Ammon's horn (tissue), 1 donor: ENCODE measurements around the gene HBQ1.
"Not testable (repeated sequence)": the region's sequence is repeated elsewhere in the genome, so short reads cannot be mapped to it uniquely, and the experiment has no call there.

ENCODE experiments used
- DNase-seq: peaks from one replicate; pipeline ENCODE4 v3.0.0-alpha.2; 2016; ENCODE audit warnings: low spot score

HBQ1 gene

DNA sequence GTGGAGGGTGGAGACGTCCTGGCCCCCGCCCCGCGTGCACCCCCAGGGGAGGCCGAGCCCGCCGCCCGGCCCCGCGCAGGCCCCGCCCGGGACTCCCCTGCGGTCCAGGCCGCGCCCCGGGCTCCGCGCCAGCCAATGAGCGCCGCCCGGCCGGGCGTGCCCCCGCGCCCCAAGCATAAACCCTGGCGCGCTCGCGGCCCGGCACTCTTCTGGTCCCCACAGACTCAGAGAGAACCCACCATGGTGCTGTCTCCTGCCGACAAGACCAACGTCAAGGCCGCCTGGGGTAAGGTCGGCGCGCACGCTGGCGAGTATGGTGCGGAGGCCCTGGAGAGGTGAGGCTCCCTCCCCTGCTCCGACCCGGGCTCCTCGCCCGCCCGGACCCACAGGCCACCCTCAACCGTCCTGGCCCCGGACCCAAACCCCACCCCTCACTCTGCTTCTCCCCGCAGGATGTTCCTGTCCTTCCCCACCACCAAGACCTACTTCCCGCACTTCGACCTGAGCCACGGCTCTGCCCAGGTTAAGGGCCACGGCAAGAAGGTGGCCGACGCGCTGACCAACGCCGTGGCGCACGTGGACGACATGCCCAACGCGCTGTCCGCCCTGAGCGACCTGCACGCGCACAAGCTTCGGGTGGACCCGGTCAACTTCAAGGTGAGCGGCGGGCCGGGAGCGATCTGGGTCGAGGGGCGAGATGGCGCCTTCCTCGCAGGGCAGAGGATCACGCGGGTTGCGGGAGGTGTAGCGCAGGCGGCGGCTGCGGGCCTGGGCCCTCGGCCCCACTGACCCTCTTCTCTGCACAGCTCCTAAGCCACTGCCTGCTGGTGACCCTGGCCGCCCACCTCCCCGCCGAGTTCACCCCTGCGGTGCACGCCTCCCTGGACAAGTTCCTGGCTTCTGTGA, 3.5 kb upstream of the HBQ1 start, which contains the start of gene HBA1:
TSS of gene HBA1 (plus strand) at position 204 of the 906 bp plus-strand sequence. CDS start at position 241, 37 bp downstream.
- not testable (repeated sequence) for DNase-seq

DNA sequence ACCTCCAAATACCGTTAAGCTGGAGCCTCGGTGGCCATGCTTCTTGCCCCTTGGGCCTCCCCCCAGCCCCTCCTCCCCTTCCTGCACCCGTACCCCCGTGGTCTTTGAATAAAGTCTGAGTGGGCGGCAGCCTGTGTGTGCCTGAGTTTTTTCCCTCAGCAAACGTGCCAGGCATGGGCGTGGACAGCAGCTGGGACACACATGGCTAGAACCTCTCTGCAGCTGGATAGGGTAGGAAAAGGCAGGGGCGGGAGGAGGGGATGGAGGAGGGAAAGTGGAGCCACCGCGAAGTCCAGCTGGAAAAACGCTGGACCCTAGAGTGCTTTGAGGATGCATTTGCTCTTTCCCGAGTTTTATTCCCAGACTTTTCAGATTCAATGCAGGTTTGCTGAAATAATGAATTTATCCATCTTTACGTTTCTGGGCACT, 2.9 kb upstream of the HBQ1 start:
- no peak for DNase-seq

DNA sequence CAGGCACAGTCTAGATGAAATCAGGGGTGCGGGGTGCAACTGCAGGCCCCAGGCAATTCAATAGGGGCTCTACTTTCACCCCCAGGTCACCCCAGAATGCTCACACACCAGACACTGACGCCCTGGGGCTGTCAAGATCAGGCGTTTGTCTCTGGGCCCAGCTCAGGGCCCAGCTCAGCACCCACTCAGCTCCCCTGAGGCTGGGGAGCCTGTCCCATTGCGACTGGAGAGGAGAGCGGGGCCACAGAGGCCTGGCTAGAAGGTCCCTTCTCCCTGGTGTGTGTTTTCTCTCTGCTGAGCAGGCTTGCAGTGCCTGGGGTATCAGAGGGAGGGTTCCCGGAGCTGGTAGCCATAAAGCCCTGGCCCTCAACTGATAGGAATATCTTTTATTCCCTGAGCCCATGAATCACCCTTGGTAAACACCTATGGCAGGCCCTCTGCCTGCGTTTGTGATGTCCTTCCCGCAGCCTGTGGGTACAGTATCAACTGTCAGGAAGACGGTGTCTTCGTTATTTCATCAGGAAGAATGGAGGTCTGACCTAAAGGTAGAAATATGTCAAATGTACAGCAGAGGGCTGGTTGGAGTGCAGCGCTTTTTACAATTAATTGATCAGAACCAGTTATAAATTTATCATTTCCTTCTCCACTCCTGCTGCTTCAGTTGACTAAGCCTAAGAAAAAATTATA, 2.1 kb upstream of the HBQ1 start:
- no peak for DNase-seq

DNA sequence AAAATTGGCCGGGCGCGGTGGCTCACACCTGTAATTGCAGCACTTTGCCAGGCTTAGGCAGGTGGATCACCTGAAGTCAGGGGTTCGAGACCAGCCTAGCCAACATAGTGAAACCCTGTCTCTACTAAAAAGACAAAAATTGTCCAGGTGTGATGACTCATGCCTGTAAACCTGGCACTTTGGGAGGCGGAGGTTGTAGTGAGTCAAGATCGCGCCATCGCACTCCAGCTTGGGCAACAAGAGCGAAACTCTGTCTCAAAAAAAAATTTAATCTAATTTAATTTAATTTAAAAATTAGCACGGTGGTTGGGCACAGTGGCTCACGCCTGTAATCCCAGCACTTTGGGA, 1.6 kb upstream of the HBQ1 start:
- no peak for DNase-seq

DNA sequence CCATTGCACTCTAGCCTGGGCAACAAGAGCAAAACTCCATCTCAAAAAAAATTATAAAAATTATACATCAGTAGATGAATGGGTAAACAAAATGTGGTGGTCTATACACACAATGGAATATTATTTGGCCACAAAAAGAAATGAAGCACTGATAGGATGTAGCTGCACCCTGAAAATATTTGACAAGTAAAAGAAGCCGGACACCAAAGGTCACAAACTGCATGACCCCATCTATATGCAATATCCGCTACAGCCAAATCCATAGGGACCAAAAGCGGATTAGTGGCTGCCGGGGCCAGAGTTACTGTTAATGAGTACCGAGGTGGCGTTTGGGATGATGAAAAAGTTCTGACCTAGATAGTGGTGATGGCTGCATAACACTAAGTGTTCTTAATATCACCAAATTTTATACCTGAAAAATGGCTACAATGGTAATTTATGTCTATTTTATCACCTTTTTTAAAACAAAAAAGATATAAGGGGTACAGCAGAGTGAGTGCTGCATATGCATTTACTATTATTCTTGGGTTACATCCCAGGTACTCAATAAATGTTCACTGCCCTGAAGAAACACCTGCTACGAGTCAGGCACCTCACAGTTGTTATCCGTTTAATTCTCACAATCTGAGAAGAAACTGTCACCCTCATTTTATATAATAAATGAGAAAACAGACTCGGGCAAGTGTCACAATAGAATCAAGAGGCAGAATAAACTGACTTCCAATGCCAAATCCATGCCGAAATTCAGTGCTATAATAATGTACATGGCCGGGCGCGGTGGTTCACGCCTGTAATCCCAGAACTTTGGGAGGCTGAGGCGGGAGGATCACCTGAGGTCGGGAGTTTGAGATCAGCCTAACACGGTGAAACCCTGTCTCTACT, 807 bp upstream of the HBQ1 start:
- no peak for DNase-seq

DNA sequence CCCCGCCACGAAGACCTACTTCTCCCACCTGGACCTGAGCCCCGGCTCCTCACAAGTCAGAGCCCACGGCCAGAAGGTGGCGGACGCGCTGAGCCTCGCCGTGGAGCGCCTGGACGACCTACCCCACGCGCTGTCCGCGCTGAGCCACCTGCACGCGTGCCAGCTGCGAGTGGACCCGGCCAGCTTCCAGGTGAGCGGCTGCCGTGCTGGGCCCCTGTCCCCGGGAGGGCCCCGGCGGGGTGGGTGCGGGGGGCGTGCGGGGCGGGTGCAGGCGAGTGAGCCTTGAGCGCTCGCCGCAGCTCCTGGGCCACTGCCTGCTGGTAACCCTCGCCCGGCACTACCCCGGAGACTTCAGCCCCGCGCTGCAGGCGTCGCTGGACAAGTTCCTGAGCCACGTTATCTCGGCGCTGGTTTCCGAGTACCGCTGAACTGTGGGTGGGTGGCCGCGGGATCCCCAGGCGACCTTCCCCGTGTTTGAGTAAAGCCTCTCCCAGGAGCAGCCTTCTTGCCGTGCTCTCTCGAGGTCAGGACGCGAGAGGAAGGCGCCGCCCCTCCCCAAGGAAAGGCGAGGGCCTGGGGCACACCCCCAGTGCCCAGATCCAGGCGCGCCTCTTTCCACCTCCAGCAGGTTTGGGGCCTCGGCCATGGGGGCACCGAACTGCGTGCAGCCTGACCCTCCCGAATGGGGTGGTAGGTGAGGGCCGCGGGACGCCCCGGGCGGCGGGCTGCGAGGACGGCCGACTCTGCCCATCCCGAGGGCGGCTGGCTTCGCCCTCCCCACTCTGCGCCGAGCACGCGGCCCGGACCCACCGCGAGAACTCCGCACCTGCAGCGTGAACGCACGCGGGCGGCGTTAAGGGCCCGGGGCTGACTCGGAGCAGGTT, 664 bp downstream of the HBQ1 start:
- peak; percentile 55 for DNase-seq

DNA sequence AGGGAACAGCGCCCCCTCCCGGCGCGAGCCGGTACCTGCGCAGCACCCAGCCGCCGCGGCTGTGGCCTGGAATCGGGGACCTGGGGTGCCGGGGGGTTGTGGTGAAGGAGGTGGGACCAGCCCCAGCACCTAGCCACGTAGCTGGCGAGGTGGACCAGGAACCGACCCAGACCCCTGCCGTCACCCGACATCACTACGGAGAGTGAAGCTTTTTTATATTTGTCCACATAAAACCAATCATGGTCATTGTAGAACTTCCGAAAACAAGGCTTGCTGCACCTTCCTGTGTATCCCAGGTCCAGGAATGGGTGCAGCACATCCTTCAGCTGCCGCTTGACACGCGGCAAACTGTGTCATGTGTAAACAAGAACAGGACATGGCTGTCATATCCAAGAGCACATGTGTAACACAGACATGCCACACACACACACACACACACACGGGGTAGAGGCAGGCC, 1.3 kb downstream of the HBQ1 start:
- DNase-seq = no peak

DNA sequence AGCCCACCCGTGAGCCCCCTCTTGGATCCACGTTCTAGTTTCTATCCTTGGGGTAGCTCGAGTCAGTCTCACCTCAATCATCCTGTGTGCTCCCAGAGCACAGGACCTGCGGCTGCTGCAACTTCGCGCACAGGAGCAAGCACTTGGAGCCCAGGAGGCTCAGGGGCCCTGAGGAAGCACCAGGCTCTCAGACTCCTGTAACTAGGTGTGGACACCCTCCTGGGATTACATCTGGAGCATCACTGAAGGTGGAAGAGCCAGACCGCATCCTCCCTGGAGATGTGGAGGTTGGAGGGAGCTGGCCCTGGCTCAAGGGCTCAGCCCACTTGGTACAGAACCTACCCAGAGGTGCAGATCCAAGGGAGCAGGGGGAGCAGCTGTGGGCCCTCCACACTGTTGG, 2.7 kb downstream of the HBQ1 start:
- DNase-seq = no peak

DNA sequence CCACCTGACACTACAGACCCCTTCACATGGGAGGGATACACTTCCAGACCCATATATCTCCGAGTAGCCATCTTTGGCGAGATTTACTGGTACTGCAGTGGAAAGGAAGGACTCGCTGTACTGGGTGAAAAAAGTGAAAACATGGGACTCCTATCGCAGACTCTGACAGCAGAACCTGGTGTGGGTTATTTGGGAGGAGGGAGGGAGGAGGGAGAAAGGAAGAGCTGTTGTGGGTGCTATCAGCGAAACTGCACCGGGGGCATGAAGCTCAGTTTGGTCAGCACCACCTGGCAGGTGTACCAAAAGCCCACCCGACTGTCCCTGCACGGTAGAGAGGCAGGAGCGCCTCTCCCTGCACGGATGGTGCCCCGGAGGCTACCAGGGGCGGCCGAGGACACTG, 5.0 kb downstream of the HBQ1 start:
- DNase-seq = no peak

DNA sequence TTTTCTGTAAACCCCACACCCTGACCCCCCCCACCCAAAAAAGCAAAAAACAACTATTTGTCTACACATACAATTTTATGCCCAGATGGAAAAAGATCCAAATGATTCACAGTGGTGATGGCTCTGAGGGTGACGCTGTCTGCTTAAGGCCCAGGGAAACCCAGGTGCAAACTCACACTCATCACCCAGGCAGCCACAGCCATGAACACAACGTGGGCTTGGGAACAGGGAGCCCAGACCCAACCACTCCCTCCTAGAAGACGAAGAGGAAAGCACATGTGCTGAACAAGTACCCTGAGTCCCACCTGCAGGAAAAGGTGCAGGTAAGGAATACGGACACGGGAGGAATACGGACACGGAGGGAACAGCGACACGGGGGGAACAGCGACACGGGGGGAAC, 5.4 kb downstream of the HBQ1 start:
- no peak for DNase-seq

DNA sequence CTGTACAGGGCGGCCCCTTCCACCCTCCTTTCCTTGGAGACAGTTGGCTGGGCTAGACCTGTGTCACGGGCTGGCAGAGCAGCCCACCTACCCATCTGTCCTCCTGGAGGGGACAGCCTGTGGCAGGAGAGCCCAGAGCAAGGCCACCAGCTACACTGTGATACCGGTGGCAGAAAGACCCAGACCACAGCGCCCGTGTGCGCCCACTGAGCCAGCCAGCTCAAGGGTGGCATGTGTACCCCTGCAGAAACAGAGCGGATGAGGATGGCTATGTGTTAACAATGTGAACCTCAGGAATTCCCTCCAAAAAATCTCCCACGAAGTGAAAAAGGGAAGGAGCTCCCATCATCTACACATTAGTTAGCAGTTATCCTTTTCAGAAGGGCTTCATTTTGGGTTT, 7.1 kb downstream of the HBQ1 start:
- no peak for DNase-seq

DNA sequence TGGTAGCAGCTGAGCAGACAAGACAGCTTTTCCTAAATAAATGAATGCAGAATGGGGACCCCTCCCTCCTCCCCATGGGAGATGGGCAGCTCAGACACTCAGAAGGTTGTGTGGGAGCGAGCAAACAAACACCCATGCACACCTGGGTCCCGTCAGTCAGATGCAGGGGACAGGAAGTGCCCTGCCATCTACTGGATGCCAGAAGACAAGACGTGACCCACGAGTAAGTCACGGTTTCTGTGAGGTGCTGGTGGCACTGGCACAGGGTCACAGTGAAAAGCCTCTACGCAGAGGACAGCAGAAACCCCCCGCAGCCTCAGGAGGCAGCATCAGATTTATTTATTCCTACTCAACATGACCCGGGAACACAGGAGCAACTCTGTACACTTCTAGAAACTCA, 8.4 kb downstream of the HBQ1 start:
- DNase-seq = no peak

DNA sequence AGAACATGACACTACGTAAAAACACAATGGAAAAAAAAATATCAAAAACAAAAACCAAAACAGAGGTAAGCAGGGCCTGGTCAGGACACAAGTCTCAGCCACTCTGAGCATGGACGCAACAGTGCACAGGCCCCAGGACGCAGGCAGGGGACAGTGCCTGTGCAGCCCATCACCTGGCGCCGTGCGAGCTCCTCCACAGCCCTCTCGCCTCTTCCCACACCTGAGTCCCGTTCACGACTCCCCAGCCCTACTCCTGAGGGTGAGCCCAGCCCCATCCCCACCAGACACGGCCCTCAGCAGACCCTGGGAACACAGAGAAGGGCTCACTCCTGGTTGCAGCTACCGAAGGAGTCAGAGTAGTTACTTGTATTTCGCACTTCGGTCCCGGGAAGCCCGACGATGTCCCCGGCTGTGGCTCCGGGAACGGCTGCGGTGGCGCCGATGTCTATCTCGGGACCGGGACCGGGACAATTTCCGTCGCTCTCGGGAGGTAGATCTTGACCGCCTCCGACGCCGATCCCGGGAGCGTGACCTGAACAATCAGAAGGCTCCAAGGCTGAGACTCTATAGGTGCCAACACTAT, 9.4 kb downstream of the HBQ1 start:
- no peak for DNase-seq

DNA sequence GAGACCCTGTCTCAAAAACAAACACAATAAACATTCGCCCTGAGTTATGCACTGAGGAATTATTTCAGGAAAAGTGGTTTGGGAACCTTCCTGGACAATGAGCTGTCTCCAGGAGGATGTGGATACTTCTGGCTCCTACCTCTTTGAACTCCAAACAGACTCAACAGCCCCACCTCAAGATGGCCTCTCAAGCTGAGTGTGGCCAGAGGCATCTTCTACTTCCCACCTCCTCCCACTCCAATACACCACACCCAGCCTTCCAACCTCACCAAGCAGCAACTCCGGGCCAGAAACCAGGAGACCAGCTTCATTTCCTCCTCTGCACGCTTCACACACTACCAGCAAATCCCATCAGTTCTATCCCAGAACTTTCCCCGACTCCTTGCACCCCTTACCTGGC, 11.6 kb downstream of the HBQ1 start:
- no peak for DNase-seq

DNA sequence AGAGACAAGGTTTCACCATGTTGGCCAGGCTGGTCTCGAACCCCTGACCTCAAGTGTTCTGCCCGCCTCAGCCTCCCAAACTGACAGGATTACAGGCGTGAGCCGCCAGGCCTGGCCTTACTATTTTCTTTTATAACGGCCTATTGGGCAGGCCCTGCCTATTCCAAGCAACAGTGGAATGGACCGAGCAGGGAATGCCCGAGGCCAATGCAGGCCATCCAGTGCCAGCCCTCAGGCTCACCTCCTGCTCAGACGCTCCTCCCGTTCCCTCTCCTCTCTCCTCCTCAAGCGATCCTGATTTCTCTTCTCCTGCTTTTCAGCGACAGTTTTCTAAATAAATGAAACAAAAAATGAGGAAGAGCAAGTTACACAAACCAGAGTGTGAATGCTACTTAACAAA, 12.4 kb downstream of the HBQ1 start:
- DNase-seq = no peak

DNA sequence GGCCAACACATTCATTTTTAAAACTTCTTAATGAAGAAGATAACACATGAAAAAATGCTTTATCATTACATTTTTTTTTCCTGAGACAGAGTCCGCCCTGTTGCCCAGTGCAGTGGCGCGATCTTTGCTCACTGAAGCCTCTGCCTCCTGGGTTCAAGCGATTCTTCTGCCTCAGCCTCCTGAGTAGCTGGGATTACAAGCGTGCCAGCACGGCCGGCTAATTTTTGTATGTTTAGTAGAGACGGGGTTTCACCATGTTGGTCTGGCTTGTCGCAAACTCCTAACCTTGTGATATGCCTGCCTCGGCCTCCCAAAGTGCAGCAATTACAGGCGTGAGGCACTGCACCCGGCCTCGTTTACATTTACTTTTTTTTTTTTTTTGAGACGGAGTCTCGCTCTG, 13.2 kb downstream of the HBQ1 start:
- DNase-seq = no peak

DNA sequence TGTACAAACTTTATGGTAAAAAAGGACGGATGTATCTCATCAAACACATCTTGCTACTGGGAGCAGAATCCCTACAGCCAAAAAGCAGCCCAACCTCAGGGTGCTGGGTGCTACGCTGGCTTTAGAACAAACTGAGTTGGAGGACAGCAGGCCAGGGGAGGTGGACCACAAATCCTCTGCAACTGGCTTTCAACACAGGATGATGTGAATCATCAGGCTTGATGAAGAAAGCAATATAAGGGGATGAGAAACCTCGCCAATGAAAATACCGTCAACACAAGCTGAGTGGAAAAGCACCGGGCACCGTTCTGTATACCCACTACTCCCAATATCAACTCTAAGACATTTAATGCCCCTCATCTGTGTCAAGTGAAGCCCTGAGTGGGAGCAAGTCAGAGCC, 14.3 kb downstream of the HBQ1 start:
- DNase-seq = no peak

DNA sequence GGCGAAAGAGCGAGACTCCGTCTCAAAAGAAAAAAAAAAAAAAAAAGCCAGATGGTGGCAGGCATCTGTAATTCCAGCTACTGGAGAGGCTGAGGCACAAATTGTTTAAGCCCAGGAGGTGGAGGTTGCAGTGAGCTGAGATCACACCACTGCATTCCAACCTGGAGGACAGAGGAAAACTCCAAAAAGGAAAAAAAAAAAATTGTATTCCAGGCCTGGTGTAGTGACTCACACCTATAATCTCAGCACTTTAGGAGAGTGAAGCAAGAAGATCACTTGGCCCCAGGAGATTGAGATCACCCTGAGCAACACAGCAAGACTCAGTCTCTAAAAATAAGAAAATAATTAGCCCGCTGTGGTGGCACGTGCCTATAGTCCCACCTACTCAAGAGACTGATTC, 20.1 kb downstream of the HBQ1 start:
- no peak for DNase-seq

DNA sequence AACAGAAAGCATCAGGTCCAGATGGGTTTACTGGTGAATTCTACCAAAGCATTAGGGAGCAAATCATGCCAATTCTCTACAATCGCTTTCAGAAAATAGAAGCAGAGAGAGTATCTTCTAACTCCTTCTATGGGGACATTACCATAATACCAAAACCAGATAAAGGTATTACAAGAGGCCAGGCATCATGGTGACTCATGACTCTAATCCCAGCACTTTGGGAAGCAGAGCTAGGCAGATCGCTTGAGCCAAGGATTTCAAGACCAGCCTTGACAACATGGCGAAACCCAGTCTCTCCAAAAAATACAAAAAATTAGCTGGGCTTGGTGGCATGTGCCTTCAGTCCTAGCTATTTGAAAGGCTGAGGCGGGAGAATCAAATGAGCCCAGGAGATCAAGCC, 23.0 kb downstream of the HBQ1 start:
- no peak for DNase-seq

DNA sequence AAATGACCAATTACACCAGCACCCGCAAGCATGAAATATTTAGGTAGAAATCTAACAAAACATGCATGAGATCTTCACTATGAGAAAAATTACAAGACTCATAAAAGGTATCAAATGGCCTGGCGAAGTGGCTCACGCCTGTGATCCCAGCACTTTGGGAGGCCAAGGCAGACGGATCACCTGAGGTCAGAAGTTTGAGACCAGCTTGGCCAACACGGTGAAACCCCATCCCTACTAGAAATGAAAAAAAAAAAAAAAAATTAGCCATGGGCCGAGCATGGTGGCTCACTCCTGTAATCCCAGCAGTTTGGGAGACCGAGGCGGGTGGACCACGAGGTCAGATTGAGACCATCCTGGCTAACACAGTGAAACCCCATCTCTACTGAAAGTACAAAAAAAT, 23.8 kb downstream of the HBQ1 start:
- not testable (repeated sequence) for DNase-seq

DNA sequence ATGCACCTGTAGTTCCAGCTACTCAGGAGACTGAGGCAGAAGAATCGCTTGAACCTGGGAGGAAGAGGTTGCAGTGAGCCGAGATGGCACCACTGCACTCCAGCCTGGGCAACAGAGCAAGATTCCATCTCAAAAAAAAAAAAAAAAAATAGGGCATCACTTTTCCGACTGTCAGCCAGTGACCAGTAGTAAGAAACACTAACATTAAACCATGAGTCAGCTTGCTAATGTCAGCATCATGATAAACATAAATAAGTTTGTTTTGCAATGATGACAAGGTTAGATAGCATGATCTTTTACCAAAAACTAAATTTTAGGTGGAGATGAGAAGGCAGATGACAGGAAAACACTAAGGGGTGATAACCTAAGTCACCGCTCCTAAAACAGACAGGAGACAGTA, 29.1 kb downstream of the HBQ1 start:
- not testable (repeated sequence) for DNase-seq
